IMR-90 (cell line): ENCODE results near the gene IL23R. TPM values are rescaled to one million over a fixed set of nuclear protein-coding genes. Genes with fewer than 3 reads are reported as not detected.

Source experiments
- ATAC-seq: fragments of 200-7000 bp; cut with Tn5 transposase; 2 replicates; pipeline ENCODE4 v1.9.1; 2020; ENCODE audit warnings: low read depth, mild to moderate bottlenecking, moderate library complexity
- BruUV-seq: library from RNA; stranded (reverse); fragments of 400-500 nt; replicated peaks from 2 replicates; lab custom pipeline; 2021; lab: Mats Ljungman, UMichigan
- CTCF ChIA-PET: fragments of 300-600 bp; formaldehyde crosslinking; extraction: SDS; loops from one replicate; lab custom pipeline; 2021; ENCODE audit warnings: antibody characterized with exemption; lab: Yijun Ruan, JAX
- POLR2A ChIA-PET: fragments of 300-600 bp; sonication (Branson Sonifier 250); formaldehyde crosslinking; loops from one replicate; lab custom pipeline; 2022; ENCODE audit warnings: antibody characterized with exemption; ENCODE audit not compliant: unreplicated experiment; lab: Charles Lee
- DNase-seq: peaks from one replicate; pipeline ENCODE4 v3.0.0; 2013
- H2AFZ ChIP-seq: replicated peaks from 2 replicates; pipeline ENCODE3; 2013; ENCODE audit warnings: low read length, mild to moderate bottlenecking; ENCODE audit not compliant: poor library complexity
- H2AK5ac ChIP-seq: 2 replicates; pipeline ENCODE4 v1.6.1; 2013; ENCODE audit warnings: low read depth, low read length, inconsistent platforms
- H2AK9ac ChIP-seq: replicated peaks from 2 replicates; pipeline ENCODE3; 2013; ENCODE audit warnings: mild to moderate bottlenecking, low read depth, low read length, moderate library complexity; ENCODE audit not compliant: poor library complexity
- H2BK120ac ChIP-seq: 2 replicates; pipeline ENCODE4 v1.6.1; 2013; ENCODE audit warnings: low read depth, low read length, inconsistent platforms
- H2BK15ac ChIP-seq: 3 replicates; pipeline ENCODE4 v1.6.1; 2013; ENCODE audit warnings: low read depth, low read length, inconsistent platforms
- H2BK20ac ChIP-seq: 2 replicates; pipeline ENCODE4 v1.6.1; 2013; ENCODE audit warnings: low read depth, mild to moderate bottlenecking, inconsistent platforms, low read length, moderate library complexity
- H2BK5ac ChIP-seq: 2 replicates; pipeline ENCODE4 v1.6.1; 2013; ENCODE audit warnings: mild to moderate bottlenecking, low read depth, low read length, inconsistent platforms; ENCODE audit not compliant: poor library complexity, severe bottlenecking
- H3K14ac ChIP-seq: replicated peaks from 2 replicates; pipeline ENCODE4 v1.6.1; 2013; ENCODE audit warnings: low read depth, low read length, inconsistent platforms
- H3K18ac ChIP-seq: 2 replicates; pipeline ENCODE4 v1.6.1; 2013; ENCODE audit warnings: low read depth, low read length, control low read depth
- H3K23ac ChIP-seq: 2 replicates; pipeline ENCODE4 v1.6.1; 2013; ENCODE audit warnings: low read depth, low read length, inconsistent platforms
- H3K27ac ChIP-seq: 2 replicates; pipeline ENCODE4 v1.5.1; 2013; ENCODE audit warnings: mild to moderate bottlenecking, control low read depth, low read length; ENCODE audit not compliant: insufficient read depth
- H3K27me3 ChIP-seq: 2 replicates; pipeline ENCODE4 v1.6.1; 2013; ENCODE audit warnings: low read length; ENCODE audit not compliant: control insufficient read depth, insufficient read depth
- H3K36me3 ChIP-seq: 2 replicates; pipeline ENCODE4 v1.6.1; 2013; ENCODE audit warnings: low read length, mixed read lengths; ENCODE audit not compliant: control insufficient read depth, insufficient read depth
- H3K4ac ChIP-seq: 2 replicates; pipeline ENCODE4 v1.6.1; 2013; ENCODE audit warnings: low read depth, low read length, inconsistent platforms
- H3K4me1 ChIP-seq: 2 replicates; pipeline ENCODE4 v1.6.1; 2013; ENCODE audit warnings: low read length, mixed read lengths; ENCODE audit not compliant: control insufficient read depth, insufficient read depth
- H3K4me2 ChIP-seq: 2 replicates; pipeline ENCODE4 v1.6.1; 2013; ENCODE audit warnings: low read depth, mild to moderate bottlenecking, control low read depth, low read length, moderate library complexity
- H3K4me3 ChIP-seq: 2 replicates; pipeline ENCODE4 v1.5.1; 2013; ENCODE audit warnings: low read depth, mild to moderate bottlenecking, control low read depth, low read length, moderate library complexity; ENCODE audit not compliant: insufficient read depth
- H3K56ac ChIP-seq: 2 replicates; pipeline ENCODE4 v1.6.1; 2013; ENCODE audit warnings: low read length, inconsistent platforms; ENCODE audit not compliant: insufficient read depth; ENCODE audit errors: extremely low read depth
- H3K79me1 ChIP-seq, 2 experiments: 2 replicates each; pipeline ENCODE4 v1.6.1; 2013; ENCODE audit warnings: low read length in 2 of 2, inconsistent platforms in 1 of 2, low read depth in 1 of 2
- H3K9ac ChIP-seq: 2 replicates; pipeline ENCODE4 v1.6.1; 2013; ENCODE audit warnings: low read depth, low read length, control low read depth
- H3K9me1 ChIP-seq: 2 replicates; pipeline ENCODE4 v1.6.1; 2013; ENCODE audit warnings: low read length, inconsistent platforms; ENCODE audit not compliant: insufficient read depth
- H3K9me3 ChIP-seq: 2 replicates; pipeline ENCODE4 v1.6.1; 2013; ENCODE audit warnings: low read length; ENCODE audit not compliant: control insufficient read depth, insufficient read depth
- H4K20me1 ChIP-seq: 2 replicates; pipeline ENCODE4 v1.6.1; 2013; ENCODE audit warnings: low read length, inconsistent platforms; ENCODE audit not compliant: insufficient read depth
- H4K5ac ChIP-seq: 2 replicates; pipeline ENCODE4 v1.6.1; 2013; ENCODE audit warnings: mild to moderate bottlenecking, low read depth, low read length, control low read depth
- H4K8ac ChIP-seq, 2 experiments: 2 replicates each; pipeline ENCODE4 v1.6.1; 2013; ENCODE audit warnings: low read depth in 2 of 2, low read length in 2 of 2, control low read depth in 1 of 2, inconsistent platforms in 1 of 2
- H4K91ac ChIP-seq: 2 replicates; pipeline ENCODE4 v1.6.1; 2013; ENCODE audit warnings: low read depth, low read length, inconsistent platforms; ENCODE audit not compliant: insufficient read depth
- RFX5 ChIP-seq: IDR thresholded peaks from 2 replicates; pipeline ENCODE4 v1.8.0; 2012; ENCODE audit warnings: low read depth, mild to moderate bottlenecking, low read length, moderate library complexity
- WGBS, 2 experiments: methylation state at CpG; one replicate each; pipeline versions ENCODE4 v1.1.5 to v1.1.7; 2013; ENCODE audit warnings: missing lambda C conversion rate in 2 of 2; ENCODE audit not compliant: insufficient read length in 1 of 2; ENCODE audit errors: extremely low coverage in 2 of 2; 5-methylcytosine and 5-hydroxymethylcytosine counted together
- dilution Hi-C: fragments of 300-500 bp; cut with HindIII; formaldehyde crosslinking; loops from one replicate; pipeline ENCODE4 v1.14.3; 2018; ENCODE audit warnings: low sequenced_read_pairs; ENCODE audit not compliant: unreplicated experiment
- in situ Hi-C: fragments of 300-500 bp; cut with MboI; formaldehyde crosslinking; loops from 3 replicates; pipeline ENCODE4 v1.14.3; 2019; ENCODE audit warnings: low sequenced_read_pairs, inconsistent platforms, mixed read lengths
- intact Hi-C: fragments of 100-400 bp; cut with micrococcal nuclease; formaldehyde crosslinking; loops from 2 replicates; pipeline ENCODE4 v1.10.0; 2022
- polyA plus RNA-seq, 3 experiments: library from polyadenylated mRNA; depleted of rRNA; stranded (reverse); fragments of >200 nt; gene quantifications; 2 replicates each; pipeline ENCODE4 v1.2.3, GENCODE V29; 2012; ENCODE audit warnings: low replicate concordance in 1 of 3
- total RNA-seq: library from RNA; depleted of rRNA; stranded (reverse); fragments of >200 nt; gene quantifications from 2 replicates; pipeline ENCODE4 v1.2.3, GENCODE V29; 2012
- TF ChIP-seq, protein P1 (sequence below): conservative IDR thresholded peaks from 2 replicates; pipeline ENCODE4 v1.5.1; 2012; ENCODE audit warnings: mild to moderate bottlenecking, low read depth, low read length, improper control_type of control experiment

Gene IL23R
- total and polyA plus RNA-seq, 2 of the 4 experiments (the other 2 are of a cell fraction): not detected

DNA sequence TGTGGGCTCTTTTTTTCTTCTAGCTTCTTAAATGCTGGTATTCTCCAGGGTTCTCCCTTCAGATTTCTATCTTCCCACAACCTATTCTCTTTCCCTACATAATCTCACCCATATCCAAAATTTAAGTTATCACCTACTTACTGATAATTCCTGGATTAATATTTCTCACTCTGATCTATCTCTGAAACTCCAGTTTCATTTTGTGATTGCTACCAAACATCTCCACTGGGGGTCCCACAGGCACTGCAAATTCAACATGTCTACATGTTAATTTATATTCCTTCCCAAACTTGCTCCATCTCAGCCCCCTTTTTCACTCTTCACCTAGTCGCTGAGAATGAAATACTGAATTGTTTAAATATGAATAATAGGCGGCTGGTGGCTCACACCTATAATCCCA lies 21.6 kb upstream of the IL23R start:
- H4K5ac ChIP-seq: no peak overlapping the region
- ChIA-PET POLR2A (no interaction called here), CTCF (interaction anchor here (1.0 to 1.3 kb wide), 4 partner anchors 68 to 149 kb away, joined by 3 to 4 read pairs (median 4); no protein-coding TSS in a partner anchor)
- H3K36me3 ChIP-seq: no peaks in the 10 kb centered on the region
- no peak overlapping the region for H3K4ac ChIP-seq
- no peak overlapping the region for H3K9ac ChIP-seq
- H4K20me1 ChIP-seq: no peaks in the 10 kb centered on the region
- no peak overlapping the region for H2BK5ac ChIP-seq
- no peak overlapping the region for H3K27ac ChIP-seq
- no peak overlapping the region for H3K4me3 ChIP-seq
- H4K91ac ChIP-seq: no peak overlapping the region
- BruUV-seq: no TSS peak
- no peak overlapping the region for H4K8ac ChIP-seq
- TF ChIP-seq, protein P1, sequence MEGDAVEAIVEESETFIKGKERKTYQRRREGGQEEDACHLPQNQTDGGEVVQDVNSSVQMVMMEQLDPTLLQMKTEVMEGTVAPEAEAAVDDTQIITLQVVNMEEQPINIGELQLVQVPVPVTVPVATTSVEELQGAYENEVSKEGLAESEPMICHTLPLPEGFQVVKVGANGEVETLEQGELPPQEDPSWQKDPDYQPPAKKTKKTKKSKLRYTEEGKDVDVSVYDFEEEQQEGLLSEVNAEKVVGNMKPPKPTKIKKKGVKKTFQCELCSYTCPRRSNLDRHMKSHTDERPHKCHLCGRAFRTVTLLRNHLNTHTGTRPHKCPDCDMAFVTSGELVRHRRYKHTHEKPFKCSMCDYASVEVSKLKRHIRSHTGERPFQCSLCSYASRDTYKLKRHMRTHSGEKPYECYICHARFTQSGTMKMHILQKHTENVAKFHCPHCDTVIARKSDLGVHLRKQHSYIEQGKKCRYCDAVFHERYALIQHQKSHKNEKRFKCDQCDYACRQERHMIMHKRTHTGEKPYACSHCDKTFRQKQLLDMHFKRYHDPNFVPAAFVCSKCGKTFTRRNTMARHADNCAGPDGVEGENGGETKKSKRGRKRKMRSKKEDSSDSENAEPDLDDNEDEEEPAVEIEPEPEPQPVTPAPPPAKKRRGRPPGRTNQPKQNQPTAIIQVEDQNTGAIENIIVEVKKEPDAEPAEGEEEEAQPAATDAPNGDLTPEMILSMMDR: peak; percentile 19; the same call in 1 of the 2 replicates
- no peak for TF ChIP-seq RFX5
- no peak overlapping the region for H3K56ac ChIP-seq
- no peak overlapping the region for H2BK120ac ChIP-seq
- DNase-seq: no peak
- H3K9me1 ChIP-seq: no peaks in the 10 kb centered on the region
- in situ Hi-C loops: loop anchor here (5.0 kb wide), 2 partner anchors 147 to 382 kb away; no protein-coding TSS in a partner anchor
- intact Hi-C loops: loop anchor here (5.0 kb wide), 1 partner anchor 68 kb away; no protein-coding TSS in a partner anchor
- no CpG with 5 or more reads among the region's 2 CpGs for WGBS, 2 experiments
- no peaks in the 10 kb centered on the region for H3K79me1 ChIP-seq
- H2AK5ac ChIP-seq: no peak overlapping the region
- H2AFZ ChIP-seq: no peak overlapping the region
- H2AK9ac ChIP-seq: no peak overlapping the region
- no peak overlapping the region for H3K18ac ChIP-seq
- H2BK20ac ChIP-seq: no peak overlapping the region
- no peak overlapping the region for H2BK15ac ChIP-seq
- no peaks in the 10 kb centered on the region for H3K27me3 ChIP-seq
- H3K4me2 ChIP-seq: no peak overlapping the region
- H3K4me1 ChIP-seq: no peaks in the 10 kb centered on the region
- H3K23ac ChIP-seq: no peak overlapping the region
- dilution Hi-C loops: no loop called here
- no peak for ATAC-seq
- no peak overlapping the region for H3K14ac ChIP-seq
- no peaks in the 10 kb centered on the region for H3K9me3 ChIP-seq
